ENCODE data around the gene TPM4.

GRCh38 chr19:16044746-16045145 is 31.5 kb upstream of the TPM4 start:
- TF ChIP-seq CTCF (IDR thresholded peaks at IDR 0.05) (no peak), POLR2A (IDR thresholded peaks at IDR 0.05) (no peak)

Data from body of pancreas (tissue), 4 donors.